H1 (cell line): ENCODE results near the gene CHCHD6. TPM values are rescaled to one million over a fixed set of nuclear protein-coding genes. Genes with fewer than 3 reads are reported as not detected.

Source experiments
- CTCF ChIA-PET: fragments of 300-600 bp; sonication (Branson Sonifier 250); formaldehyde crosslinking; loops from one replicate; lab custom pipeline; 2021; ENCODE audit not compliant: partially characterized antibody; lab: Charles Lee
- POLR2A ChIA-PET: fragments of 300-600 bp; sonication (Branson Sonifier 250); formaldehyde crosslinking; loops from one replicate; lab custom pipeline; 2021; ENCODE audit warnings: inconsistent platforms; ENCODE audit not compliant: partially characterized antibody; lab: Charles Lee
- DNase-seq, 2 experiments: peaks; one replicate each; pipeline versions ENCODE4 v3.0.0 to v3.0.0-alpha.2; 2010 to 2022; ENCODE audit warnings: low spot score in 2 of 2, low read depth in 1 of 2, mixed read lengths in 1 of 2
- FAIRE-seq: peaks from 2 replicates; lab custom pipeline; 2011; peaks lifted over from hg19 to GRCh38; lab: Jason Lieb, UNC
- H2AFZ ChIP-seq: 2 replicates; pipeline ENCODE4 v1.8.1; 2012; ENCODE audit warnings: low read length, inconsistent platforms
- H2AK5ac ChIP-seq: 2 replicates; pipeline ENCODE4 v1.6.1; 2013; ENCODE audit warnings: low read depth, low read length
- H2BK120ac ChIP-seq: replicated peaks from 2 replicates; pipeline ENCODE3; 2013; ENCODE audit warnings: low read depth, low read length, inconsistent platforms
- H2BK12ac ChIP-seq: 2 replicates; pipeline ENCODE4 v1.6.1; 2013; ENCODE audit warnings: low read depth, low read length
- H2BK15ac ChIP-seq: 2 replicates; pipeline ENCODE4 v1.6.1; 2013; ENCODE audit warnings: low read length
- H2BK20ac ChIP-seq: 2 replicates; pipeline ENCODE4 v1.6.1; 2013; ENCODE audit warnings: low read length
- H2BK5ac ChIP-seq: 2 replicates; pipeline ENCODE4 v1.6.1; 2013; ENCODE audit warnings: low read depth, low read length
- H3K14ac ChIP-seq: 2 replicates; pipeline ENCODE4 v1.6.1; 2013; ENCODE audit warnings: inconsistent platforms; ENCODE audit not compliant: insufficient read length
- H3K18ac ChIP-seq: 2 replicates; pipeline ENCODE4 v1.6.1; 2013; ENCODE audit warnings: low read length; ENCODE audit errors: extremely low read depth
- H3K23ac ChIP-seq: 2 replicates; pipeline ENCODE4 v1.6.1; 2013; ENCODE audit warnings: inconsistent platforms; ENCODE audit not compliant: insufficient read length
- H3K23me2 ChIP-seq: 2 replicates; pipeline ENCODE4 v1.6.1; 2013; ENCODE audit warnings: low read depth, low read length
- H3K27ac ChIP-seq: 2 replicates; pipeline ENCODE4 v1.6.1; 2011; ENCODE audit warnings: low read depth, low read length, inconsistent platforms
- H3K27me3 ChIP-seq, 4 experiments: replicated peaks in 1 of 4; 1 replicate in 1 of 4; 2 replicates in 3 of 4; pipeline versions ENCODE4 v1.6.1 to v1.8.1; 2011 to 2013; ENCODE audit warnings: low read length in 3 of 4, mild to moderate bottlenecking in 3 of 4, inconsistent platforms in 2 of 4, mixed read lengths in 2 of 4, moderate library complexity in 1 of 4; ENCODE audit not compliant: control insufficient read depth in 3 of 4, insufficient read depth in 3 of 4; ENCODE audit errors: extremely low read depth in 1 of 4
- H3K36me3 ChIP-seq, 4 experiments: 2 replicates each; pipeline versions ENCODE4 v1.6.1 to v1.8.1; 2011 to 2013; ENCODE audit warnings: mild to moderate bottlenecking in 4 of 4, low read length in 3 of 4, moderate library complexity in 2 of 4, control low read depth in 1 of 4, inconsistent platforms in 1 of 4; ENCODE audit not compliant: insufficient read depth in 4 of 4, control insufficient read depth in 2 of 4
- H3K4ac ChIP-seq: replicated peaks from 2 replicates; pipeline ENCODE3; 2013; ENCODE audit warnings: low read length, low read depth, mixed read lengths, inconsistent platforms; ENCODE audit not compliant: insufficient read length
- H3K4me1 ChIP-seq, 4 experiments: replicated peaks in 1 of 4; 1 replicate in 1 of 4; 2 replicates in 3 of 4; pipeline versions ENCODE4 v1.6.1 to v1.8.1; 2011 to 2013; ENCODE audit warnings: low read length in 3 of 4, inconsistent platforms in 2 of 4, mixed read lengths in 1 of 4; ENCODE audit not compliant: insufficient read depth in 4 of 4, control insufficient read depth in 3 of 4
- H3K4me2 ChIP-seq, 2 experiments: 2 replicates each; pipeline versions ENCODE4 v1.6.1 to v1.8.1; 2011 to 2013; ENCODE audit warnings: low read depth in 2 of 2, low read length in 2 of 2, control low read depth in 1 of 2, inconsistent platforms in 1 of 2, mild to moderate bottlenecking in 1 of 2; ENCODE audit not compliant: insufficient read depth in 1 of 2
- H3K4me3 ChIP-seq, 4 experiments: fragments of 200-600, 300-600 bp in 1 of 4; sonication (generic), shearing (Covaris generic), sonication (Bioruptor Twin) in 1 of 4; 2 replicates each; pipeline versions ENCODE4 v1.5.1 to v1.8.1; 2011 to 2016; ENCODE audit warnings: low read length in 4 of 4, low read depth in 3 of 4, control low read depth in 2 of 4, inconsistent platforms in 2 of 4, mild to moderate bottlenecking in 2 of 4, mixed read lengths in 1 of 4, moderate library complexity in 1 of 4; ENCODE audit not compliant: insufficient read depth in 2 of 4; ENCODE audit errors: extremely low read depth in 1 of 4
- H3K56ac ChIP-seq: replicated peaks from 2 replicates; pipeline ENCODE3; 2013; ENCODE audit warnings: low read depth, mild to moderate bottlenecking, mixed read lengths, low read length, inconsistent platforms; ENCODE audit not compliant: insufficient read length
- H3K79me1 ChIP-seq: 2 replicates; pipeline ENCODE4 v1.6.1; 2013; ENCODE audit warnings: low read depth, low read length, control low read depth
- H3K79me2 ChIP-seq, 2 experiments: 2 replicates each; pipeline versions ENCODE4 v1.6.1 to v1.8.1; 2012 to 2013; ENCODE audit warnings: low read length in 2 of 2, mild to moderate bottlenecking in 2 of 2, inconsistent platforms in 1 of 2; ENCODE audit not compliant: insufficient read depth in 2 of 2, control insufficient read depth in 1 of 2
- H3K9ac ChIP-seq, 4 experiments: replicated peaks in 1 of 4; 1 replicate in 1 of 4; 2 replicates in 3 of 4; pipeline versions ENCODE4 v1.6.1 to v1.8.1; 2011 to 2013; ENCODE audit warnings: low read depth in 3 of 4, low read length in 3 of 4, control low read depth in 2 of 4, mild to moderate bottlenecking in 2 of 4, moderate library complexity in 2 of 4, inconsistent platforms in 1 of 4; ENCODE audit errors: extremely low read depth in 1 of 4
- H3K9me3 ChIP-seq, 2 experiments: 2 replicates each; pipeline versions ENCODE4 v1.6.1 to v1.8.1; 2012 to 2013; ENCODE audit warnings: mild to moderate bottlenecking in 2 of 2, moderate library complexity in 2 of 2, control low read depth in 1 of 2, inconsistent platforms in 1 of 2, low read depth in 1 of 2, low read length in 1 of 2, mixed read lengths in 1 of 2; ENCODE audit not compliant: insufficient read depth in 2 of 2
- H4K20me1 ChIP-seq, 2 experiments: replicated peaks in 1 of 2; 2 replicates each; pipeline versions ENCODE3 to v1.8.1; 2011 to 2013; ENCODE audit warnings: inconsistent platforms in 2 of 2, low read length in 2 of 2, mild to moderate bottlenecking in 1 of 2; ENCODE audit not compliant: insufficient read depth in 2 of 2, control insufficient read depth in 1 of 2
- H4K5ac ChIP-seq: 2 replicates; pipeline ENCODE4 v1.6.1; 2013; ENCODE audit warnings: low read length, low read depth, mixed read lengths, inconsistent platforms; ENCODE audit not compliant: insufficient read length
- H4K8ac ChIP-seq: 2 replicates; pipeline ENCODE4 v1.8.0; 2013; ENCODE audit warnings: mild to moderate bottlenecking, moderate library complexity, low read length, inconsistent platforms; ENCODE audit not compliant: insufficient read depth; ENCODE audit errors: extremely low read depth
- H4K91ac ChIP-seq: replicated peaks from 2 replicates; pipeline ENCODE3; 2013; ENCODE audit warnings: low read length, mixed read lengths, inconsistent platforms; ENCODE audit not compliant: insufficient read length
- ATF3 ChIP-seq: IDR thresholded peaks from 2 replicates; pipeline ENCODE4 v1.6.1; 2011; ENCODE audit warnings: low read depth, mild to moderate bottlenecking, low read length; ENCODE audit not compliant: insufficient read depth
- BRCA1 ChIP-seq: IDR thresholded peaks from 2 replicates; pipeline ENCODE4 v1.6.1; 2012; ENCODE audit warnings: low read depth, low read length, improper control_type of control experiment
- CTCF ChIP-seq, 3 experiments: IDR thresholded peaks; 1 replicate in 2 of 3; 2 replicates in 1 of 3; pipeline versions ENCODE4 v1.5.1 to v1.6.1; 2011; ENCODE audit warnings: low read length in 3 of 3, mild to moderate bottlenecking in 3 of 3, inconsistent platforms in 2 of 3, low read depth in 1 of 3, moderate library complexity in 1 of 3; ENCODE audit not compliant: insufficient read depth in 1 of 3; ENCODE audit errors: control extremely low read depth in 1 of 3
- FOSL1 ChIP-seq: IDR thresholded peaks from 2 replicates; pipeline ENCODE4 v1.6.1; 2011; ENCODE audit warnings: mild to moderate bottlenecking, low read depth, low read length, moderate library complexity; ENCODE audit not compliant: insufficient read depth
- KDM4A ChIP-seq: IDR thresholded peaks from one replicate; pipeline ENCODE4 v1.7.1; 2012; ENCODE audit warnings: low read depth, mild to moderate bottlenecking, moderate library complexity, low read length, inconsistent platforms; ENCODE audit not compliant: severe bottlenecking
- POLR2A ChIP-seq, 2 experiments: IDR thresholded peaks; 1 replicate in 1 of 2; 2 replicates in 1 of 2; pipeline ENCODE4 v1.6.1; 2011; ENCODE audit warnings: low read depth in 2 of 2, low read length in 2 of 2, mild to moderate bottlenecking in 2 of 2; ENCODE audit errors: control extremely low read depth in 1 of 2
- POU5F1 ChIP-seq: IDR thresholded peaks from 2 replicates; pipeline ENCODE4 v1.6.1; 2011; ENCODE audit warnings: low read depth, mild to moderate bottlenecking, low read length, moderate library complexity
- SIRT6 ChIP-seq: IDR thresholded peaks from one replicate; pipeline ENCODE4 v1.7.1; 2012; ENCODE audit warnings: low read length, inconsistent platforms
- TEAD4 ChIP-seq: IDR thresholded peaks from 2 replicates; pipeline ENCODE4 v1.6.1; 2012; ENCODE audit warnings: low read depth, low read length, inconsistent platforms, mixed read lengths
- WGBS, 2 experiments: shearing (Covaris generic) in 1 of 2; methylation state at CpG; one replicate each; pipeline versions ENCODE4 v1.1.6 to v1.1.7; 2013 to 2015; ENCODE audit warnings: low lambda C conversion rate in 2 of 2, mixed read lengths in 2 of 2, inconsistent platforms in 1 of 2, low coverage in 1 of 2, missing lambda C conversion rate in 1 of 2; ENCODE audit not compliant: insufficient replicate concordance in 2 of 2, insufficient coverage in 1 of 2, insufficient read length in 1 of 2; ENCODE audit errors: extremely low coverage in 1 of 2, missing lambda C conversion rate in 1 of 2; 5-methylcytosine and 5-hydroxymethylcytosine counted together
- polyA plus RNA-seq, 7 experiments: library from polyadenylated mRNA; depleted of rRNA in 3 of 7; stranded (reverse) in 5 of 7; unstranded in 2 of 7; fragments of >200 nt in 5 of 7; fragments of 200-250 nt in 2 of 7; gene quantifications; 1 replicate in 5 of 7; 2 replicates in 1 of 7; 4 replicates in 1 of 7; pipeline versions ENCODE4 v1.2.1 to v1.2.3, GENCODE V29; 2011 to 2013; ENCODE audit warnings: missing spikeins in 2 of 7, mixed read lengths in 2 of 7
- total RNA-seq: library from RNA; stranded (reverse); fragmentation: NEBNext Ultra II Directional; extraction: Animal tissue kit (Norgen Biotek cat#: 25700); gene quantifications from 2 replicates; pipeline ENCODE4 v1.2.1, GENCODE V29; 2021

Gene CHCHD6
- total and polyA plus RNA-seq, 2 of the 8 experiments (the other 6 are each of a cell fraction or from before 2014, with no cell fraction given), result 32.4 to 37.6 TPM

GRCh38 chr3:126666658-126667528 is 37.1 kb upstream of the CHCHD6 start:
- H3K14ac ChIP-seq, result no peak overlapping the region
- no peaks in the 10 kb centered on the region; a peak in 2 of 7 replicates for H3K27me3 ChIP-seq
- no peak overlapping the region for H2BK12ac ChIP-seq
- no peak overlapping the region for H2BK5ac ChIP-seq
- H3K23me2 ChIP-seq, result no peaks in the 10 kb centered on the region
- no peaks in the 10 kb centered on the region for H3K9me3 ChIP-seq
- 93% methylated on average over 13 of the region's 15 CpGs; no CpG with 5 or more reads in 1 of the 2 experiments for WGBS, 2 experiments
- H2BK15ac ChIP-seq, result no peak overlapping the region
- no peak overlapping the region for H3K4me2 ChIP-seq
- no peak overlapping the region for H2AK5ac ChIP-seq
- no peak overlapping the region for H3K9ac ChIP-seq
- no peak overlapping the region for H2BK20ac ChIP-seq
- no peak overlapping the region for H4K5ac ChIP-seq
- no peaks in the 10 kb centered on the region for H3K36me3 ChIP-seq
- no peak overlapping the region for H3K4ac ChIP-seq
- no peak overlapping the region for H3K18ac ChIP-seq
- no peak overlapping the region for H3K27ac ChIP-seq
- no peak for DNase-seq
- H3K4me1 ChIP-seq, result no peaks in the 10 kb centered on the region; a peak in 2 of 7 replicates
- no peak overlapping the region for H4K91ac ChIP-seq
- no peaks in the 10 kb centered on the region for H4K20me1 ChIP-seq
- H3K4me3 ChIP-seq, result no peak overlapping the region
- H3K56ac ChIP-seq, result no peak overlapping the region
- H4K8ac ChIP-seq, result peak overlapping the region; percentile 42; the same call in 1 of the 2 replicates
- H3K23ac ChIP-seq, result no peak overlapping the region
- H2AFZ ChIP-seq, result no peak overlapping the region
- no peak for FAIRE-seq
- H3K79me2 ChIP-seq, result no peaks in the 10 kb centered on the region
- ChIA-PET POLR2A (no interaction called here), CTCF (interaction anchor here (0.8 to 2.5 kb wide), 5 partner anchors 8 to 742 kb away, joined by 3 to 9 read pairs (median 4); no protein-coding TSS in a partner anchor)
- H2BK120ac ChIP-seq, result no peak overlapping the region
- H3K79me1 ChIP-seq, result no peaks in the 10 kb centered on the region
- no peak for TF ChIP-seq SIRT6
- TF ChIP-seq POLR2A (IDR thresholded peaks at IDR 0.05; ENCODE audit: control extremely low read depth in 1 of 2, low read depth in 2 of 2, low read length in 2 of 2), result no peak
- no peak for TF ChIP-seq POU5F1
- no peak for TF ChIP-seq CTCF (IDR thresholded peaks at IDR 0.05; ENCODE audit: control extremely low read depth in 1 of 3, insufficient read depth in 1 of 3, low read depth in 1 of 3, low read length in 3 of 3)
- no peak for TF ChIP-seq BRCA1
- TF ChIP-seq KDM4A, result no peak
- no peak for TF ChIP-seq FOSL1
- no peak for TF ChIP-seq TEAD4
- no peak for TF ChIP-seq ATF3
